Putamen (tissue), 1 donor: ENCODE results near the gene WSCD1.

ENCODE experiments used
- DNase-seq: peaks from one replicate; pipeline ENCODE4 v3.0.0-alpha.2; 2016; ENCODE audit warnings: low spot score

WSCD1 gene

GRCh38 chr17:6069539-6070429, at the start of gene WSCD1:
TSS of gene WSCD1 (plus strand) at chr17:6070379. CDS start at chr17:6080659, 10,280 bp downstream.
- DNase-seq = no peak

- no peak for DNase-seq
Observed at GRCh38 chr17:6021011-6021400, 49.2 kb upstream of the WSCD1 start.

GRCh38 chr17:6021627-6022026, 48.6 kb upstream of the WSCD1 start:
- no peak for DNase-seq

- no peak for DNase-seq
Observed at GRCh38 chr17:6023036-6023831, 46.9 kb upstream of the WSCD1 start.

- no peak for DNase-seq
Observed at GRCh38 chr17:6024576-6024975, 45.6 kb upstream of the WSCD1 start.

- DNase-seq = no peak
Observed at GRCh38 chr17:6027342-6028024, 42.7 kb upstream of the WSCD1 start.

GRCh38 chr17:6028294-6028693, 41.9 kb upstream of the WSCD1 start:
- no peak for DNase-seq

GRCh38 chr17:6035801-6036394, 34.3 kb upstream of the WSCD1 start:
- no peak for DNase-seq

GRCh38 chr17:6040504-6040903, 29.7 kb upstream of the WSCD1 start:
- no peak for DNase-seq

- DNase-seq = no peak
Observed at GRCh38 chr17:6041246-6041645, 28.9 kb upstream of the WSCD1 start.

- DNase-seq = no peak
Observed at GRCh38 chr17:6043405-6043804, 26.8 kb upstream of the WSCD1 start.

- no peak for DNase-seq
Observed at GRCh38 chr17:6044261-6044660, 25.9 kb upstream of the WSCD1 start.

- peak; percentile 5 for DNase-seq
Observed at GRCh38 chr17:6045621-6046357, 24.4 kb upstream of the WSCD1 start.

- DNase-seq = no peak
Observed at GRCh38 chr17:6046431-6046830, 23.7 kb upstream of the WSCD1 start.

- DNase-seq = no peak
Observed at GRCh38 chr17:6046931-6047330, 23.2 kb upstream of the WSCD1 start.

- DNase-seq = no peak
Observed at GRCh38 chr17:6047966-6048365, 22.2 kb upstream of the WSCD1 start.

GRCh38 chr17:6048486-6048885, 21.7 kb upstream of the WSCD1 start:
- DNase-seq = no peak

- DNase-seq = no peak
Observed at GRCh38 chr17:6052926-6053325, 17.3 kb upstream of the WSCD1 start.

- no peak for DNase-seq
Observed at GRCh38 chr17:6054372-6054771, 15.8 kb upstream of the WSCD1 start.

- no peak for DNase-seq
Observed at GRCh38 chr17:6056104-6056503, 14.1 kb upstream of the WSCD1 start.

- DNase-seq = no peak
Observed at GRCh38 chr17:6057562-6057961, 12.6 kb upstream of the WSCD1 start.
